Spleen (tissue), 7 donors: ENCODE results near the gene RUBCNL.

ENCODE experiments used
- POLR2AphosphoS5 ChIP-seq, 3 donors: sonication (generic); formaldehyde crosslinking; IDR thresholded peaks; one replicate each; pipeline ENCODE4 v1.5.1; 2017; ENCODE audit warnings: antibody characterized with exemption in 3 of 3
- TF ChIP-seq, protein P1 (sequence below), 11 experiments: fragments of 200-600 bp in 7 of 11; fragments of 450-650 bp in 4 of 11; sonication (generic) in 4 of 11; IDR thresholded peaks in 8 of 11; conservative IDR thresholded peaks in 3 of 11; 1 replicate in 7 of 11; 2 replicates in 4 of 11; pipeline versions ENCODE4 v1.4.0 to v1.8.0; 2016 to 2021; ENCODE audit warnings: antibody characterized with exemption in 11 of 11, inconsistent platforms in 4 of 11, mild to moderate bottlenecking in 1 of 11
- donor health status: DM: no; HTN: no; CAD: no; lungs with moderate emphysema.
- donor health status: DM: no; HTN: no; CAD: no.
- donor health status: DM: no; HTN: no; CAD: no.

DNA sequence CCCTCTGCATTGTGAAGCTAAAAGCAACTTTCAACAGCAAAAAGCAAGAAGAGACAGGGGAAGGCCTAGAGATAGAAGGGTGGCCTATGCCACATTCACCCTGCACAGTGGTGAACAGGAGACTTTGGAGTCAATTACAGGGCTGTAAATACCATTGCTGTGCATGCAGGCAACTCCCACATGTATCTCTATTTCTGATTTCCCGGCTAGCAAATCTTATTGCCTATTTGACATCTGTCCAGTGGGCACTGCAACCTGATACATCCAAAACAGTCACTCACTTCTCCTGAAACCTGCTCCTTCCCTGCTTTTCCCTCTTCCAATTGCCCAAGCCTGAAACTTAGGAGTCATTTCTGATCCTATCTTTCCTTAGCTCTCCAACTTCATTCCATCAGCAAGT, 13.4 kb downstream of the RUBCNL start:
- no peak for TF ChIP-seq POLR2AphosphoS5 (IDR thresholded peaks at IDR 0.05)
- TF ChIP-seq, protein P1, sequence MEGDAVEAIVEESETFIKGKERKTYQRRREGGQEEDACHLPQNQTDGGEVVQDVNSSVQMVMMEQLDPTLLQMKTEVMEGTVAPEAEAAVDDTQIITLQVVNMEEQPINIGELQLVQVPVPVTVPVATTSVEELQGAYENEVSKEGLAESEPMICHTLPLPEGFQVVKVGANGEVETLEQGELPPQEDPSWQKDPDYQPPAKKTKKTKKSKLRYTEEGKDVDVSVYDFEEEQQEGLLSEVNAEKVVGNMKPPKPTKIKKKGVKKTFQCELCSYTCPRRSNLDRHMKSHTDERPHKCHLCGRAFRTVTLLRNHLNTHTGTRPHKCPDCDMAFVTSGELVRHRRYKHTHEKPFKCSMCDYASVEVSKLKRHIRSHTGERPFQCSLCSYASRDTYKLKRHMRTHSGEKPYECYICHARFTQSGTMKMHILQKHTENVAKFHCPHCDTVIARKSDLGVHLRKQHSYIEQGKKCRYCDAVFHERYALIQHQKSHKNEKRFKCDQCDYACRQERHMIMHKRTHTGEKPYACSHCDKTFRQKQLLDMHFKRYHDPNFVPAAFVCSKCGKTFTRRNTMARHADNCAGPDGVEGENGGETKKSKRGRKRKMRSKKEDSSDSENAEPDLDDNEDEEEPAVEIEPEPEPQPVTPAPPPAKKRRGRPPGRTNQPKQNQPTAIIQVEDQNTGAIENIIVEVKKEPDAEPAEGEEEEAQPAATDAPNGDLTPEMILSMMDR (IDR thresholded peaks at IDR 0.05 in 8 of 11, conservative IDR thresholded peaks at IDR 0.05 in 3 of 11) = no peak
